OCI-LY3 (cell line): ENCODE measurements around the gene PDE9A.

Experiments used
- EZH2phosphoT487 ChIP-seq: fragments of 200-600 bp; shearing (Covaris generic); IDR thresholded peaks from 2 replicates; pipeline ENCODE4 v1.6.1; 2018; ENCODE audit warnings: antibody characterized with exemption, mixed run types, low read depth
- TF ChIP-seq, protein P1 (sequence below): fragments of 200-600, 300-600 bp; sonication (generic); IDR thresholded peaks from 2 replicates; pipeline ENCODE4 v1.5.1; 2014; ENCODE audit warnings: antibody characterized with exemption, low read length, low read depth

DNA sequence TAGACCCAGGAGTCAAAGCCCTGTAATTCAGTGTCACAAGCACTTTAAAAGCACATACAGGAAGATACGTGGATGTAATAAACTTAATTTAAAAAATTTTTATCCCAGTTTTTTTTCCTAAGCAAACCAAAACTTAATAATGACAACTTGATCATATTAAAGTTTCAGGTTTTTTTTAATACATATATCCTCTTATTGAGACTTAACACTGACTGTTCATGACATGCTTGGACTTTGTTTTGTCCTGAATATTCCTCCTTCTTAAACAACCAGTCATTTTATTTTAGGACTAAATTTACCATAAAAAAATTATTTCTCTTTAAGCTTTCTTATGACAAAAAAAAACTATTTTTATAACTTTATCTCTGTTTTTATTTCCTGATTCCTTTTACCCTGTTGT is 161.8 kb downstream of the PDE9A start:
- TF ChIP-seq, protein P1, sequence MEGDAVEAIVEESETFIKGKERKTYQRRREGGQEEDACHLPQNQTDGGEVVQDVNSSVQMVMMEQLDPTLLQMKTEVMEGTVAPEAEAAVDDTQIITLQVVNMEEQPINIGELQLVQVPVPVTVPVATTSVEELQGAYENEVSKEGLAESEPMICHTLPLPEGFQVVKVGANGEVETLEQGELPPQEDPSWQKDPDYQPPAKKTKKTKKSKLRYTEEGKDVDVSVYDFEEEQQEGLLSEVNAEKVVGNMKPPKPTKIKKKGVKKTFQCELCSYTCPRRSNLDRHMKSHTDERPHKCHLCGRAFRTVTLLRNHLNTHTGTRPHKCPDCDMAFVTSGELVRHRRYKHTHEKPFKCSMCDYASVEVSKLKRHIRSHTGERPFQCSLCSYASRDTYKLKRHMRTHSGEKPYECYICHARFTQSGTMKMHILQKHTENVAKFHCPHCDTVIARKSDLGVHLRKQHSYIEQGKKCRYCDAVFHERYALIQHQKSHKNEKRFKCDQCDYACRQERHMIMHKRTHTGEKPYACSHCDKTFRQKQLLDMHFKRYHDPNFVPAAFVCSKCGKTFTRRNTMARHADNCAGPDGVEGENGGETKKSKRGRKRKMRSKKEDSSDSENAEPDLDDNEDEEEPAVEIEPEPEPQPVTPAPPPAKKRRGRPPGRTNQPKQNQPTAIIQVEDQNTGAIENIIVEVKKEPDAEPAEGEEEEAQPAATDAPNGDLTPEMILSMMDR, result no peak
- TF ChIP-seq EZH2phosphoT487, result no peak
